NCI-H510A treated with DMSO at 0.1 percent for 48 hours (cell line): ENCODE measurements around the gene CMSS1.
A peak's percentile ranks its signal among the peaks of the same experiment; 100 is the strongest.

Experiments
- DNase-seq: peaks from one replicate; lab custom pipeline; 2025; lab: John Stamatoyannopoulos, UW

The CMSS1 gene

DNA sequence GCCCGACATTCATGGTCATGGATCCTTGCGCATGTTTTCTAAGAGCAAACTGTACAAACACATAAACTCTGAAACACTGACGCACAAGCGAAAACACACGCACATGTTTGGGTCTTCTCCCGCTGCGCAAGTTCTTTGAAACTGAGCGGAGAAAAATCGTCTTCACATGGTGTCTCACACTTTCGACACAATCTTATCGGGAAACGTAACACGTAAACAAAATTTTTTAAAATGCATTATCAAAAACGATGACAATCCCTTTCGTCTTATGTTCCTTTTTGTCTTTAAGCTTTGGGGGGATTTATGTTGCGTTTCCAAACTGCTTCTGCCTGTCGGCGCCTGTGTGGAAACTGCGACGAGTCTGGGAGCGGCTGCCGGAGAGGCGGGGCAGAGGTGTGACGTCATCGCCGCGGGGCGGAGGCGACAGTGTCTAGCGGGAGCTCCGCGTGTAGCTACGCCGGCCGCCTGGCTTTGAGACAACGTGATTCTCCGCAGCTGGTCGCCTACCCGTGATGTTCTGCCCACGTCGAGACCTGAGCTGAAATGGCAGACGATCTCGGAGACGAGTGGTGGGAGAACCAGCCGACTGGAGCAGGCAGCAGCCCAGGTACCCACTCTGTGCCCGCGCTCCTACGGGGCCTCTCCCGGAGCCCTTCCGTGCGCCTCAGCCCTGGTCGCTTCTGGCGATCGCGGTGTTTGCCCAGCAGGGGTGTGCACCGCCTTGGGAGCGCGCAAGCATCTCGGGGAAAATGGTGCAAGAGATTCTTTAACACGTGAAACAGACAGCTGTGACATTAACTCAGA lies at the start of gene CMSS1:
CMSS1 (plus strand) TSS at position 426 of the 804 bp plus-strand sequence.
- DNase-seq: peak; percentile 77

DNA sequence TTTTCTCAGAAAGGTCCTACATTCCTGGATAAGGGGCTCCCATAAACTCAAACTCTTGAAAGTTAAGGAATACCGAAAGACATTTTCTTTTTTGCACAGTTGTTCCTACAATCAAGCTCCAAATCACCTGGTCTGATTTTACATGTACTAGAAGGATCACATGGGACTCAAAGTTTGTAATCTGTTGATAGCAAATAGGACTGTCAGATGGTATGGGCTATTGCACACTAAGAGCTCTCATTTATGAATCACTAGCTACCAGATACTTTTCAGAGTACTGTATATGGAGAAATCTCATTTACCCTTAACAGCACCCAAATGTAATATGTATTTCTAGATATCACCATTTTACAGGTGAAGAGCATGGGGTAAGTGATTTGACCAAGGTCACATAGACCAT lies 49.5 kb upstream of the CMSS1 start:
- DNase-seq: no peak

DNA sequence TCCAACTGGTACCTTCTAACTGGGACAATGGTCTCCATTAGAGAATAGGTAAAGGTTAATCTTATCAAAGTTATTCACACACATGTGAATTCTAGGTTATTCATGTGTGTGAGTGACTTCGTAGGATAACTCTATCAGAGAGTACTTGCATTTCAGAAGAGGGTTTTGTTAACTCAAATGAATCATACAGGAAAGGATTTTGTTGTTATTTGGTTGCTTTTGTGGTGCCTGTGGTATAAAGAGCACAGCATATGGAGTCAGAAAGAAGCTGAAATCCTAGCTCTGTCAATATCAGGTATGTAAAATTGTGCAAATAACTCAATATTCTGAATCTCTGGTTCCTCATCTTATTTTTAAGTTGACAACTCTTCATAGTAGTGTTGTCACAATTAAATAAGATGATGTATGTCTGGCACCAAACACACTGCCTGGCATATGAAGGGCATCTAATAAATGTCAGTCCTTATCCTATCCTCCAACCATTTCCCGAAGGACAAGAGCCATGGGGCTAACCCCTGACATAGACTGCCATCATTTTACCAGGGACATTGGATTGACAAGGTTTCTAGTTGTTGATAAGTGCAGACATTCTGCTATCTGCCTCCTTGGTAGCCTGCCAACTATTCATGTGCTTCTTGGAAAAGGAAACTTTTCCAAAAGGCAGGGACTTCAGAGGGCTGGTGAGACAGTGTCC lies 48.7 kb upstream of the CMSS1 start:
- DNase-seq: no peak

DNA sequence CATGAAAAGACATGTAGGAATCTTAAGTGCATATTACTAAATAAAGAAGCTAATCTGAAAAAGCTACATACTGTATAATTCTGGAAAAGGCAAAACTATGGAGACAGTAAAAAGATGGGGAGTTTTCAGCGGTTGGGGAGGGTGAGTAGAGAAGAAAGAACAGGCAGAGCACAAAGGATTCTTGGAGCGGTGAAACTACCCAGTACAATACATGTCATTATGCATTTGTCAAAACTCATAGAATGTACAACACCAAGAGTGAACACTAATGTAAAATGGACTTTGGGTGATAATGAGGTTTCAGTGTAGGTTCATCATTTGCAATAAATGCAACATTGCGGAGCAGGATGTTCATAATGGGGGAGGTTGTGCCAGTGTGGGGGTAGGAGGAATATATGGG lies 45.5 kb upstream of the CMSS1 start:
- no peak for DNase-seq

DNA sequence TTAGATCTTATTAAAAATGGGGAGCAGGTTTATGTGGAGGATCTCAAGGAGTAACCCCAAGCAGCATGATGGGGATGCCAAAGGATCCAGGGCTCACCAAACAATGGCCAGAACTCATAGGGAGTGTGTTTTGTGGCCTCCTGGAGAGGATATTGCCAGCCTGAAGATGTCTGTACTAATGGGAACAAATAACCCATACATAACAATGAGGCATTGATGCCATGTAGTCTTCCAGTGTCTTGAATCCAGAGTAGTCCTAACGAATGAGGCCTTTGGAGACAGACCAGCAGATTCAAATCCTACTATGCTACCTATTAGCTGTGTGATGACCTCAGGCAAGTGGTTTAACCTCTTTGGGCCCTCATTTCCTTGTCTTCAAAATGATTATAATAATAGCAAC lies 45.0 kb upstream of the CMSS1 start:
- DNase-seq: no peak

DNA sequence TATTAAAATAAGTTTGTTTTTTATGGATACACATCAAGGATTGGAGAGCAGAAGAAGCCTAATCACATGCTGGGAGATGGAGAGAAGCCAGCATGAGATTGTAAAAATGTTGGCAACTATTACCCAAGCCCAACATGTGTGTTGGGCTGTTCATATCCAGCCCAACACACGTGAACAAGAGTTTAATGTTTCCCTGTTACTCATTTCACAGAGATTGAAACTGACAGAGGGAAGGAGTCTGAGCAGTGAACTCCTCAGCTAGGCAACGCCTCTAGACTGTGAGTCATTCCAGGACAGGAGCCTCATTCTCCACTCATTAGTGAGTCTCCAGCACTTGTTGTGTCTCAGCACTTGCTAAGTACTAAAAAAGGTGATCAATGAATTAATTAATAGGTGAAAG lies 43.2 kb upstream of the CMSS1 start:
- no peak for DNase-seq

DNA sequence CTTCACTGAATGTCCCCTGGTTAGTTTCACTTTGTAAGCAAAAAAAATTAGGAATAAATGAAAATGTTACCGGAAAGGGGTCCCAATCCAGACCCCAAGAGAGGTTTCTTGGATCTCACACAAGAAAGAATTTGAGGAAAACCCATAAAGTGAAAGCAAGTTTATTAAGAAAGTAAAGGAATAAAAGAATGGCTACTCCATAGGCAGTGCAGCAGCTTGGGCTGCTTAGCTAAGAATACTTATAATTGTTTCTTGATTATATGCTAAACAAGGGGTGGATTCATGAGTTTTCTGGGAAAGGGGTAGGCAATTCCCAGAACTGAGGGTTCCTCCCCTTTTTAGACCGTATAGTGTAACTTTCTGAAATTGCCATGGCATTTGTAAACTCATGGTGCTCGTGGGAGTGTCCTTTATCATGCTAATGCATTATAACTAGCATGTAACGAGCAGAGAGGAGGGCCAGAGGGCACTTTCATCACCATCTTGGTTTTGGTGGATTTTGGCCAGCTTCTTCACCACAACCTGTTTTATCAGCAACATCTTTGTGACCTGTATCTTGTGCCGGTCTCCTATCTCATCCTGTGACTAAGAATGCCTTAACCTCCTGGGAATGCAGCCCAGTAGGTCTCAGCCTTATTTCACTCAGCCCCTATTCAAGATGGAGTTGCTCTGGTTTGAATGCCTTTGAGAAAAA lies 41.0 kb upstream of the CMSS1 start:
- no peak for DNase-seq

DNA sequence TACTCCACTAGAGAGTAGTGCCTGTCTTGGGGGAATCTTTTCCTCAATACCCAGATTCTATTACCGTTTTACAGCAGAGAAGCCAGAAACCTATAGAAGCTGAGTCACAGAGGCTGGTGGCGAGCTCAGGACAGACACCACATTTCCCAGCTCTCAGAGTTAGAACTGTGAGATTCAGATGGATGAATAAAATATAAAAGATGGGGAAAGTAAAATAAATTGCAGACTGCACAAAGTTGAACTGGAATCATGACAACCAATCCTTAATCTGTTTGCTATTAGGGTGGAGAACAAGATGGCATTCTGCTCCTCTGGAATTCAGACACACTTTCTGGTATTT lies 40.5 kb upstream of the CMSS1 start:
- no peak for DNase-seq

DNA sequence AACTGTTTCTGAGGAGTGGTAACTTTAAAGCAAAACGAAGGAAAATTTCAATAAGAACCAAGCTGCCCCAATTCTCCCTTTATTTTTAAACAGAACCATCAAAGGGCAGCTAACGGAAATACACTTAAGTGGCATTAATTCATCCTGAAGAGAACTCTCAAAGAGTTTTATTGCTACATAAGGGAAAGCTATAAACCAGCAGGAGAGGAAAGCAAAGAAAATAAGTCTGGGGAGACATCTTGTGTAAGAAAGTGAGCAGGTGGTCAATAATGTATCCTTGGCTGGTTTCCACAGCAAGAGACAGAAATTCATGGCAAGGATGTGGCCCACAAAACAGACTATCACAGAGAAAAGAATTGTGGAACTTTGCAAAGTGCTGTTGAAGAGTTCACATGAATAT lies 40.0 kb upstream of the CMSS1 start:
- no peak for DNase-seq

DNA sequence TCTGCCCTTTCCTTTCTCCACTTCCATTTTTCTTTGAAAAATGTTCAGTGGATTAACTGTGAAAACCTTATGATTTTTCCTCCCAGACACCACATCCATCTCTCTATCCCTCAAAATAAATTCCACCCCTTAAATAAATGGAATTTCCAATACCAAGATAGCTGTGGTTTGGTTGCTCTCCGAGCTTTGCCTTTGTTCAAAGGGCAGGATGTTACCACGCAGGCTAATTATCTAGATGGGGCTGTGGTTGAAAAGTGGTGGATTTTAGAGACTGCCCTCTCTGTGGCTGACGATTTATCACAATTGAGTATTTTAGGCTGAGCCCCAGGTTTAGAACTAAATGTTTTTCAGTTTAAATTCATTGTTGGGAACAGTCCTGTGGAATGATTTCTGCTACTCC lies 36.9 kb upstream of the CMSS1 start:
- DNase-seq: no peak

DNA sequence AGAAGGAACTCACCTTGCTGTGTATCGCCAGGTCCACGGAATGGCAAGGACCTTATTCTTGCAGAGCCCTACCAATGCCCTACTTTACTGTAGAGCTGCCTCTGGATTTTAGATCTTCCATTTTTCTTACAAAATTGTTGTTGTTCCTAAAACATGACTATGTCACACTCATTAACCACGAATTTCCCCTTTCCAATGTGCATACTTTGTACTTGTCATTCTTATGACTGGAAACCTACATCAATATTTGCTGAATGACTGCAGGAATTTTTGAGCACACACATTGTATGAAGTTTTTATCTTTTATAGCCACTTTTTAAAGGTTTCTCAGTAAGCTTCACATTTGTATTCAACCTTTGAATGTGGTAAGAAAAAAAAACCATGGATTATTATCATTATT lies 35.9 kb upstream of the CMSS1 start:
- DNase-seq: no peak

DNA sequence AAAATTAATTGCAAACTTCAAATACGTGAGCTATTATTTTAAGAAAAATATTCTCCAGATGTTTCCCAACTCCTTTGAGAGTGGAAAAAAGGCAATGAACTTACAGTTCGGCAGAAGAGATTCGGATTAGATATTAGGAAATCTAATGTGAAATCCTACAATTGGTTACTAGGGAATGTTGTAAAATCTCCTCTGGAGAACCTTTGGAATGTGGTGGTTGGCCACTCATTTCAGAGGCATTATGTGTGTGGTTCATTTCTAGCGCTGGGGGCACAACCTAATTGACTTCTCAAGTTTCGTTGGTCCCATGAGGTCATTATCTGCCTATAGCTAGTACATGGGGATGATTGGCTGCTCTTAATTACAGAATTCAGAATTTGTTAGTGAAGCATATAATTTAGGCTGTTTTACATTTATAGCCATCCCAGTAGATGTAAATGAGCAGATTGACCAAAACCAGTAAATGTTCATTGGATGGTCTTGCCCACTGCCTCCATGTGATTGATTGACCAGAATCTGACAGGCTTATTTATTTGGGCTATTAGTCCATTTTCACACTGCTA lies 34.6 kb upstream of the CMSS1 start:
- DNase-seq: no peak

DNA sequence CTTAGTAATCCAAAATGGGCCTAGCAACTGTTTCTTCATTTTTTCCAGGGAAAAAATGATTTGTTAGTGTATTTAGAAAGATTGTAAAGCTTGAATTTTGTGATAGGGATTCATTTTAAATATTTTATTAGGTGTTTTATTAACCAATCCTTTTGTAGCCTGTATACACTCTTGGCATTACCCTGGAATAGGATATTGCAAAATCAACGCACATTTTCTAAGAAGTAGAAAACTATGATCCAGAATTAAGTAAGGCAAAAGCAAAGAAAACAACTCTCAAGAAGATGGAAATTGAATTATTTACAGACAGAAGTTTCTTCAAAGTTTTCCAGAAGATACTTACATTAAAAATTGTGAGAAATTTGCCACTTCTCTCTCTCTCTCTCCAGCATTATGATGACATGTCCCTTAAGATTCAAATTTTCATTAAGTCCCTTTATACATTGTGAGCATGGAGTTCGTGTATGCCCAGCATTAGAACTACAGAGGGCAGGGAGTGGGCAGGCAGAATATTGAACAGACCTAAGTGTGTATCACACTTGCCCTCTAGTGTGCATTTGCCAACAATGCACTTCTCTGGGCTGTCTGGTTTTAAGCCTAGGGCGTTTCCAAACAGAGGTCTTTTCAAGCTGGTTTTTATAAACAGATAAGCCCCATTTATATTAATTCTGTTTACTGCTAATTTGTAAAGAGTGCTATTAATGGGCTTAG lies 28.5 kb upstream of the CMSS1 start:
- DNase-seq: peak; percentile 30

DNA sequence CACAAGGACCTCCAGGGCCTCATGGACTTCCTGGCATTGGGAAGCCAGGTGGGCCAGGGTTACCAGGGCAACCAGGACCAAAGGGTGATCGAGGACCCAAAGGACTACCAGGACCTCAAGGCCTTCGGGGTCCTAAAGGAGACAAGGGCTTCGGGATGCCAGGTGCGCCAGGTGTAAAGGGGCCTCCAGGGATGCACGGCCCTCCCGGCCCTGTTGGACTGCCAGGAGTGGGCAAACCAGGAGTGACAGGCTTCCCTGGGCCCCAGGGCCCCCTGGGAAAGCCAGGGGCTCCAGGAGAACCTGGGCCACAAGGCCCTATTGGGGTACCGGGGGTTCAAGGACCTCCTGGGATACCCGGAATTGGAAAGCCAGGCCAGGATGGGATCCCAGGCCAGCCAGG lies 23.2 kb upstream of the CMSS1 start:
- no peak for DNase-seq

DNA sequence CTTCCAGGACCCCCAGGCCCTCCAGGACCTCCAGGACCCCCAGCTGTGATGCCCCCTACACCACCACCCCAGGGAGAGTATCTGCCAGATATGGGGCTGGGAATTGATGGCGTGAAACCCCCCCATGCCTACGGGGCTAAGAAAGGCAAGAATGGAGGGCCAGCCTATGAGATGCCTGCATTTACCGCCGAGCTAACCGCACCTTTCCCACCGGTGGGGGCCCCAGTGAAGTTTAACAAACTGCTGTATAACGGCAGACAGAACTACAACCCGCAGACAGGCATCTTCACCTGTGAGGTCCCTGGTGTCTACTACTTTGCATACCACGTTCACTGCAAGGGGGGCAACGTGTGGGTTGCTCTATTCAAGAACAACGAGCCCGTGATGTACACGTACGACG lies 22.1 kb upstream of the CMSS1 start:
- no peak for DNase-seq

DNA sequence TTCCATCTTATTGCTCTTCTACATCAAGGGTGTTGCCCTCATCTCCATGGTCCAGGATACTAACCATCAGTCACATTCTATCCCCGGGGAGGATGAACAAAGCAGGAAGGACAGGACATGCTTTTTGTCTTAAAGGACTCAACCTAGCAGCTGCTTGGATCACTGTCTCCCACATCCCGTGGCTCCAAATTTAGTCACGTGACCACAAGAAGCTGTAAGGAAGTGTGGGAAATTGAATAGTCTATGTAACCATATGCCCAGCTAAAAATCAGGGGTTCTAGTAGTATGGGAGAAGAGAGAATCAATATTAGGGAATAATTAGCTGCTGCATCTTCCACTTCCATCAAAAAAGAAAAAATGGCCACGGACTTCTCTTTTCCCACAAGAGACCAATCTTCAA lies 18.2 kb upstream of the CMSS1 start:
- no peak for DNase-seq

DNA sequence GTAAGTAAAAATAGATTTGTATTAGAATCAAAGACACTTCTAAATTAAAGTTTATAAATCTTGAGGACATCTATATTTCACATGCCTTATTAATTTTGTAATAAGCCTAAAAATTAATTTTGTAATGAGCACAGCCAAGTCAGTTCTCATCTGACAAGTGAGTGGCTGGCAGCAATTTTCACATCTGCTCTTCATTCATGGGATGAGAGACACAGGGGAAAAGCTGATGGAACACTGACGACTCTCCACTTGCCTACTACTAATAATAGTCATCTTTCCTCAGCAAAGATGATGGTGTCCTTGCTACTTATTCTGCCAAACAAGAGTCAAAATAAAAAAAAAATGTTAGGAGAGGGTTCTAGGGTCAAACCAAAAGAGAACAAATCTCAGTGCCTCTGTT lies 14.4 kb upstream of the CMSS1 start:
- no peak for DNase-seq

DNA sequence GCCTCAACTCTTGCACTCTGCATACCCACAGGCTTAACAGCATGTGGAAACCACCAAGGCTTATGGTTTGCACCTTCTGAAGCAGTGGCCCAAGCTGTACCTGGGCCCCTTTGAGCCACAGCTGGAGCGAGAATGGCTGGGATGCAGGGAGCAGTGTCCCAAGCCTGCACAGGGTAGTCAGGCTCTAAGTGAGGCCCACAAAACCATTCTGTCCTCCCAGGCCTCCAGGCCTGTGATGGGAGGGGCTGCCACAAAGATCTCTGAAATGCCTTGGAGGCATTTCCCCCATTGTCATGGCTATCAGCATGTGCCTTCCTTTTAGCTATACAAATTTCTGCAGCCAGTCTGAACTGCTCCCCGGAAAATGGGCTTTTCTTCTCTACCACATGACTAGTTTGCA lies 12.5 kb upstream of the CMSS1 start:
- no peak for DNase-seq

DNA sequence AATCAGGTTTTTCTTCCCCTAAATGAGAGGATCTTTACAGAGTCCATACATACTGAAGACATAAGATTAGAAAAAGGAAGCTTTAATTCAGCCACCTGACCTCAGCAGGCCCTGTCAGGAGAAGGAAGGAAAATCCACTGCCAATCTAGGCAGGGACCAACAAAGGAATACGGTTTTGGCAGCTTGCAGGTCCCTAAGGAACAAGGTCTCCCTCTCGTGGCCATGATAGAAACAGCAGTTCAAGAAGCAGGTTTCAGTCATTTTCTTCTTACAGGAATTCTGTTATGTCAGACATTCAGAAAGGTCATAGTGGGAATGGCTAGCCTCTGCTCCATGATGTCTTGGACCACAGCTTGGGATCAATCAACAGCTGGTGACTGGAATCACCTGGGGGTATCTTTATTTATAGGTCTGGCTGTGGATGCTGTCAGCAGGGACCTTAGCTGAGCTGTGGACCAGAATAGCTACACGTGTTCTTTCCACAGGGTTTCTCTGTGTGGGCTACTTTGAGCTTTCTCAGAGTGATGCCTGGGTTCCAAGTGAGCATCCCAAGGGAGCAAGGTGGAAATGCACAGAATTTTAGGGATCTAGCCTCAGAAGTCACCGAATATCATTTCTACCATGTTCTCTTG lies 9.4 kb upstream of the CMSS1 start:
- peak; percentile 19 for DNase-seq

DNA sequence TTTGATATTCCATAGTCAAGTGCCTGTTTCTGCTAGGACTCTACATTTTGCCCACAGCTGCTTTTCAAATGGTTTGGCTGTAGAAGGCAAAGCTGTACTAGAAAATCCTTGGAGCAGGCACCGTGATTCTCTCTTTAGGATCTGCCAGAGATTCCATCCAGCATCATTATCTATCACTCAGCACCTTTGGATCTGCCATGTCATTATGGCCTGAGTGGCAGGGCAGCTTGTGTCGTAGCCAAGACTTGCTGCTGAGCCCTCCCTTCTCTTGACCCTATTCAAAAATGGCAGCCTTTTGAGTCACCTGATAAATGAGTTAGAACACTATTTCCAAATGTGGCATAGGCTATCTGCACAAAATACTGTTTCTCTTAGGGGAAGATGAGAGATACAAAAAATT lies 8.1 kb upstream of the CMSS1 start:
- DNase-seq: no peak

DNA sequence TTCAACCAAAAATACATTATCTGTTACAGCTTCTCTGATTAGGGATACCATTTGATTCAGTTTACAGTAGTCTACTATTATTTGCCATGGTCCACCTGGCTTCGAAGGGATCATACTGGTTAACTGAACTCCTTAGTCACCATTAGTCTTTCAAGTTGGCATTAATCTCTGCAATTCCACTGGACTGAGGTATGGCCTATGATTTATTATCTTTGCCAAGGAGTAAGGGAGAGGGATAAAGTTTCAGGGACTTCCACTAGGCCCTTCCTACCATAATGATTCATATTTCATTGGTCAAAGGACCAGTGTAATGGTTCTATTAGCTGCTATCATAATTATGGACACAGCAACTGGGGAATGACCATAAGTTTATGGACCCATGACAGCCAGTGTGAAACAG lies 7.3 kb upstream of the CMSS1 start:
- no peak for DNase-seq

DNA sequence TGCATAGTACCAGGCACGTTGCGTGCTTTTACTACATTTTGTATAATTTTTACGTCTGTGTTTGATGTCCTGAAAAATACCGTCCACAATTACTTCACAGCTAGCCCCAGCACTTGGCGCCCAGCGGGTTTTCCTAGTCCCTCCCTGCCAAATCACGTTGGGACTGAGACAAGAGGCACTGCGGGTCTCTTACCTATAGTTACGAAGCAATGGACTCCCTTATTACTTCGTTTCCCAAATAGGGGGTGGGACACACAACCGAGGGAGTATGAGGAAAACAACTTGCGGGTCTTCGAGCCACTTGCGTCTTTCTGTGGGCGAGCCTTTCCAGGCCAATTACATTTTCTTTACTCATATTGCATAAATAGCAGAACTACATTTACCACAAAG lies 620 bp upstream of the CMSS1 start:
- no peak for DNase-seq
